Activated CD4-positive, CD25-positive, alpha-beta regulatory T cell treated with anti-CD3 and anti-CD28 coated beads, Interleukin-2, amount 50 U/mL, for 72 hours (primary cell): ENCODE data around the gene PHACTR3.

Source experiments
- DNase-seq: peaks from one replicate; pipeline ENCODE4 v3.0.0; 2021

Gene PHACTR3

DNA sequence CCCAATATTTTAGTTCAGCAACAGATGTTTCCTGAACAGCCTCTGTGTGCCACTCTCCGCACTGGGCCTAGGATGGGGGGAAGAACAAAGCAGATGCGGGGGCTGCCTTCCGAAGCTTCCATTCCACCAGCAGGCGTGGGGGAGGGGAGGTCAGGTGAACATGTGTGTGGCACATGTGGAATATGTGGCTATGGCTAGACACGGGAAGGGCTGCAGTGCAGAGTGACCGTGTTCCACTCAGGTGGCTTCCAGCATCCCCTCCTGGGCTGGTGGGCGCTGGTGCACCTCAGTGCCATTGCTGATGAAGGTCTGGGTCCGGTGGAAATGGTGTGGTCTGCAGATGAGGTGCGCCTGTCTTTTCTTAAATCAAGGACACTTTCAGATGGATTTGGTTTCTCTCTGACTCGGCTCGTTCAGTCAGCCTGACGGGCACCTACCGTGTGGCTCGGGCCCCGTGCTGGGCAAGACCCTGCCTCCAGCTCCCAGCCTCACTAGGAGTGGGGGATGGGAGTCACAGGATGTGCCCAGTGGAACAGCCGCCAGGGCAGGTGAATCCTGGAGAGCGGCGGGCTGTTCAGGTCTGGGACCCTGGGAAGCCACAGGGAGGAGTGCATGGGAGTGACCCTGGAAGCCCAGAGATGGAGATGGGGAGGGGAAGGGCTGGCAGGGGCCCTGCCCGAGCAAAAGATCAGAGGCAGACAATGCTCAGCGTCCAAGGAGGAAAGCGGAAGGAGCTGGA is 218.1 kb downstream of the PHACTR3 start:
- no peak for DNase-seq

DNA sequence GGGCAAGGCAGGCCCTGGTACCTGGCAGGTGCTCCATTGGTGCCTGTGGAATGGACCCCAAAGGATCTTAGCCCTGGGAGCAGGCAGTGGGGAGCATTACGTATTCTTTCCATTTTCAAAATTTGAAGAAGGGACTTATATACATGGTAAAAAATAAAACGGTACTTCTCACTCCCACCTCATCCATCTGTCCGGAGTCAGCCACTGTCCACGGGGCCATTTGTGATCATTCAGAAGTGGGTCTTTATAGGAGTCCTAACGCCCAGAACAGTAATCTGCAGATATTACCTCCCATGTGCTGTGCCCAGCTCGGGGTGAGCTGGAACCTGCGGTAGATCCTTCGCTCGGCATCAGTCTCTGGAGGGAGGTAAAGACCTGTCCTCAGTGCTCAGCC is 218.7 kb downstream of the PHACTR3 start:
- no peak for DNase-seq

GRCh38 chr20:59823491-59824259 is 219.3 kb downstream of the PHACTR3 start:
- DNase-seq = no peak

GRCh38 chr20:59824711-59825562 is 220.6 kb downstream of the PHACTR3 start:
- DNase-seq = no peak

DNA sequence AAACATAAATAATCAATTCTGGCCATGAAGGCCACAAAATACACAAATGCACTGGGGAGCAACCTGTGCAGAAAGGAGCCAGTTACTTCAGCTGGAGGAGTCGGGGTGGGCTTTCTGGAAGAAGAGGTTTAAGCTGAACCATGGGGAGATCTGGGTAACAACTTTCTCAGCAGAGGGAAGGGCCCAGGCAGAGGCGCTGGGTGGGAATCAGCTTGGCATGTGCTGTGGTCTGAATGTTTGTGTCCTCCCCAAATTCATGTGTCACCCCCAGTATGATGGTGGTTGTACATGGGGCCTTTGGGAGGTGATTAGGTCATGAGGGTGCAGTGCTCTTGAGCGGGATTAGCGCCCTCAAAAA is 221.2 kb downstream of the PHACTR3 start:
- DNase-seq = no peak

- DNase-seq = no peak
Observed at GRCh38 chr20:59825944-59826759, 221.8 kb downstream of the PHACTR3 start.

GRCh38 chr20:59827138-59828056 is 223.1 kb downstream of the PHACTR3 start:
- DNase-seq = no peak

DNA sequence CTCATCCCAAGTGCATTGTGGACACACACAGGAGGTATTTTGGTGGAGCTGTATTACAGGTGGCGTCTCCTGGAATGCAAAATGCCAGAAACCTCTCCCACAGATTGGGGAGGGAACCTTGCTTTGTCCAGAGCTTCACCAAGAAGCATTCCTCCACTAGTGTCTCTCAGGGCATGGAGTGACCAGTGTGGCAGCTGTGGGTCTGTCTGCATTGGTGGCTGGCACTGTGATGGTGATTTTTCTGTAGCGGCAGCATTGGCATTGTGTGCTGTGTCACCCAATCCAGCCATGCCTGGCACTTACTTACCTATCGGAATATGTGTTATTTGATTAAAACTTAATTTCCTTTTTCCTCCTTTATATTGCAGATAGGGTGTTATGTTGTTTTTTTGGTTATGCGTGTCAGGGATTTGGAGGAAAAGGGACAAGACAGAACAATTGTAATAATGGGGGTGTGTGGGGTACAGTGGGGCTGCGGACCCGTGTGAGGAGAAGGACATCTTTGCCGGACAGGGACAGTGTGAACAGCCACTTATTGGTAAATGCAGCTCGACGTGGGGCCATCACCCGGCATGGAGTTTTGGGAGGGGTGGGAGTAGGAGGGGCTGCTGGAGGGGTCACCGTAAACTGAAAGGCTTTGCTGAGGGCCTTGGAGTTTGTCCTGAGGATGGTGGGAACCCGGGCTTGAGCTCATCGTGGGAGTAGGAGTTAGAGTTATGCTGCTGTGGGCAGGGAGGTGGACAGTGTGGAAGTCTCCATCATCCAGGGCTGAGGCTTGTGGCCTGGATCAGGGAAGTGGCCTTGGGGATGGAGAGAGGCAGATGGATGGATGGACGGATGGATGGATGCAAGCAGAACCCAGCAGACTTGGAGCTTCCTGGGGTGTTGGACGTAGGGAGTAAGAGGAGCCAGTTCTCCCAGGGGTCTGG is 224.0 kb downstream of the PHACTR3 start:
- no peak for DNase-seq

DNA sequence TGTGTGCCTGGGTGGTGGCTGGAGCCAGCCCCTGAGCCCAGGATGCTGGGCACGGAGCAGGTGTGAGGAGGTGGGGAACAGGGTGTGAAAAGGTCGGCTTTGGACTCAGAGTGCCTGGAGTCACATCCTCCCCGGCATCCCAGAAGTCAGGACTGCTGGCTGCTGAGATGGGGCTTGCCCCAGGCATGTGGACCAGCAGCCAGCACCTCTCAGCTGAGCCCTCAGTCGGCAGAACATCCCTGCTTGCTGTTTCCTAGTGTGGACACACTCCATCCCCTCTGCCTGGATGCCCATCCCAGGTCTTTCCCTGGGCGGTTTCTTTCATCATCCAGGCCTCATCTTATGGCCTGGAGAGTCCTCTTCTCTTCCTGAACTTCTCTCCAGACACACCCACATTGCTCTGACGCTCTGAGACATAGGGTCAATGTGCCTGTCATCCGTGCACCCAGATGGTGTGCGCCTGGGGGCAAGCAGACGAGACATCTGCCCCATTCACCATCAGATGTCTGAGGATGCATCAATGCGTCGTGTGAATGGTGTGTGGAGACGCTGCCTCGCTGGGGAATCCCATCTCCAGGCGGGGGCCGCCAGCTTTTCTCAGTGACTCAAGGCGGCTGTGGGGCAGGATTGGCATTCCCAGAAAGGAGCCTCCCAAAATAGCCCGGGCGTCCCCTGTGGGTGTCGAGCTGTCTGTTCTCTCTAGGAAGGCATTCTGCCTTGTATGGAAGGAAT is 224.9 kb downstream of the PHACTR3 start:
- no peak for DNase-seq

- no peak for DNase-seq
Observed at GRCh38 chr20:59829786-59830664, 225.7 kb downstream of the PHACTR3 start.

- DNase-seq = no peak
Observed at GRCh38 chr20:59830665-59831023, 226.3 kb downstream of the PHACTR3 start.

- DNase-seq = no peak
Observed at GRCh38 chr20:59831024-59831915, 226.9 kb downstream of the PHACTR3 start.

DNA sequence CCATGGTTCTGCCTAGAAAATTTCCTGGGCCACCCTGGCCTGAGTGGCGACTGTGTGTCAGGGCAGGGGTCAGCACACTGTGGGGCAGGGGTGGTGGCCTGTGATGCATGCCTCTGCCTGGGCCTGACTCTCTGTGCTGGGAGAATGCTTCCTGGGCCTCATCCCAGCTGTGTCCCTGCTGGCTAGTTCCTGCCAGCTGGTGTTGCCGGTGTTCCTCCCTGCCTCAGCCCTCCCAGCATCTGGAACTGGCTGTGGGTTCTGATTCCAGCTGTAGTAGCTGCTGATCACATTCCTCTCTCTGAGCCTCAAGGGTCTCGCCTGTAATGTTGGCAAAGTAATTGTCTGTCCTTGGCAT is 227.6 kb downstream of the PHACTR3 start:
- DNase-seq = no peak

- no peak for DNase-seq
Observed at GRCh38 chr20:59832406-59833363, 228.3 kb downstream of the PHACTR3 start.

DNA sequence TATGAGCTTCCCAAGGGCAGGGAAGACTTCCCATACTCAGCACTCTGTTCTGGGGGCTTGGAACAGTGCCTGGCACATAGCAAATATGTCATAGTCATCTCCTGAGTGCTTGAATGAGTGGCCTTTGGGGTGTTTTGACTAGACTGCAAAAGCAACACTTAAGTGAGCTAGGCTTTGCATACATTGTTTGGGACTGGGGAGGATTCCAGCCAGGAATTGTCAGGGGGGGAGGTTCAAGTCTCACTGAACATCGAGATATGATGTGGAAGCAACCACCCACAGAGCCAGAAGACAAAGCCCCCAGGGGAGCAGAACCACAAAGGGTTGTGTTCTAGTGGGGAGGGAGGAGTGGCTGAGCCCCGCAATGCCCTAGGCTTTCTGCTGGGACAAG is 230.7 kb downstream of the PHACTR3 start:
- no peak for DNase-seq
